Mucosa of stomach (tissue), 1 donor: ENCODE results near the gene ZNF467.

Experiments used
- H3K27me3 ChIP-seq: one replicate; pipeline ENCODE4 v1.7.0; 2013; ENCODE audit warnings: mild to moderate bottlenecking, low read length; ENCODE audit not compliant: control insufficient read depth, insufficient read depth
- H3K36me3 ChIP-seq: one replicate; pipeline ENCODE4 v1.7.0; 2013; ENCODE audit warnings: low read length; ENCODE audit not compliant: control insufficient read depth, insufficient read depth
- H3K4me1 ChIP-seq: one replicate; pipeline ENCODE4 v1.7.0; 2013; ENCODE audit warnings: mild to moderate bottlenecking, low read length; ENCODE audit not compliant: control insufficient read depth, insufficient read depth
- H3K4me3 ChIP-seq: one replicate; pipeline ENCODE4 v1.7.0; 2013; ENCODE audit warnings: low read length
- H3K9ac ChIP-seq: one replicate; pipeline ENCODE4 v1.7.0; 2013; ENCODE audit warnings: mild to moderate bottlenecking, low read length, moderate library complexity
- H3K9me3 ChIP-seq: one replicate; pipeline ENCODE4 v1.7.0; 2013; ENCODE audit warnings: mild to moderate bottlenecking, low read length, moderate library complexity; ENCODE audit not compliant: control insufficient read depth
- donor health status: Pancreatic carcinoma.

ZNF467 gene

GRCh38 chr7:149743476-149744255 lies 29.7 kb downstream of the ZNF467 start:
- Histone ChIP-seq H3K9ac (no peak overlapping the region), H3K4me3 (no peak overlapping the region), H3K4me1 (peaks cover 17% of the 10 kb centered on the region), H3K27me3 (no peaks in the 10 kb centered on the region), H3K36me3 (no peaks in the 10 kb centered on the region), H3K9me3 (no peaks in the 10 kb centered on the region)

- H3K9me3 ChIP-seq = no peaks in the 10 kb centered on the region
- peaks cover 13% of the 10 kb centered on the region for H3K4me1 ChIP-seq
- peak overlapping the region; percentile 82 for H3K9ac ChIP-seq
- H3K4me3 ChIP-seq = peak overlapping the region; percentile 7
- no peaks in the 10 kb centered on the region for H3K27me3 ChIP-seq
- no peaks in the 10 kb centered on the region for H3K36me3 ChIP-seq
These were observed 31.2 kb downstream of the ZNF467 start for GRCh38 chr7:149742075-149742701.

DNA sequence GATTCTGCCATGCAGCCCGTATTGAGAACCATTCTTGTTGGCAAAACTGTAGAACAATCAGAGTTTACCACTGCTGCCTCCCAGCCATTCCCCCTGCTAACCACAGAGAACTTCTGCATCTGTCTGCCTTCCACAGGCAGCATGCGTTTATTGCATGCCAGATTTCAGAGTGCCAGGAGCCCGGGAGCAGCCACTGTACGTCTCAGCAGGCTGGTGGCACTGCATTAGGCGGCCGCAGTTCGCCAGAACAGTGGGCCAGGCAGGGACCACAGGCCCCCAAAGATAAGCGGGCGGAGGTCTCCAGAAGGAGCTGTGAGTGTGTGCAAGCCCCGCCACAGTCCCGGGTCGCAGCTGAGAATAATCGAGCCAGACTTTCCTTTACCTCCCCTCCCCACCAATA lies 31.8 kb downstream of the ZNF467 start:
- peak overlapping the region; percentile 7 for H3K4me3 ChIP-seq
- no peaks in the 10 kb centered on the region for H3K27me3 ChIP-seq
- no peaks in the 10 kb centered on the region for H3K9me3 ChIP-seq
- no peaks in the 10 kb centered on the region for H3K36me3 ChIP-seq
- peak overlapping the region; percentile 82 for H3K9ac ChIP-seq
- peaks cover 13% of the 10 kb centered on the region for H3K4me1 ChIP-seq

DNA sequence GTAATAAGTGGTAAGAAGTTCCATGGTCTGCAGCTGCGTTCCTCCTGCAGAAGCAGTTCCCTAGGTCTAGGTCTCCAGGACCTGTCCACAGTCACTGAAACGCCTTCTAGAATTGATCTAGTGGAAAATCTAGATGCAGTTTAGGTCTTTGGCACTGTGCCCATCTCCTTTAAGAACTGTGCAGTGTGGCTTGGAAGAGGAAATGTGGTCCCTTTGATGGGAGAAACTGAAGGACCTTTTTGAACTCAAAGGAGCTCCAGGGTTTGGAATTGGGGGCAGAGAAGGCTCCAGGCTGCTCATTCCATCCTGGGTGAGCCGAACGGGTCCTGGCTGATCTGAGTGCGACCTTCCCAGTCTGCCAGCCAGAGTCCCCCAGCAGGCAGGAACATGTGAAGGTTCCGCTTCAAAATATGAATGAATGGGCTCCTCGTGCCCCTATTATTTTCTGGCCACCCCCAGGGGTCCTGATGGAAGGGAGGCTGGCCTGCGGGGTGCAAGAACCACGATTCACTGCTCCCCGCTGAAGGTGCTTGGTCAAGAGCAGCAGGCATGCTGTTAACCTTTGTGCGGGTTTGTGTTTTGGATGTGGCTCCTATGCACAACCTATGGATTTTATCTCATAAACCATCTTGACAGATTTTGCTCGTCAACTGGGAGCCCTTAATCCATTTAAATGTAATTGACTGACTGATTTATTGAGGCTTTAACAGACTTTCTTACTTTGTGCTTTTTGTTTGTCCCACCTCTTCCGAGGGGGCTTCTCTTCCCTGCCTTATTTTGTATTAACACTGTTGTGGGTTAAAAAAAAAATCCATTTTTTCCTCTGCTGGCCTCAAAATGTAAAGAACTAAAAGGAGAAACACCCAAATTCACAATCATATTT lies 36.7 kb downstream of the ZNF467 start:
- Histone ChIP-seq H3K9me3 (no peaks in the 10 kb centered on the region), H3K27me3 (no peaks in the 10 kb centered on the region), H3K9ac (no peak overlapping the region), H3K36me3 (no peaks in the 10 kb centered on the region), H3K4me3 (no peak overlapping the region), H3K4me1 (peaks cover 15% of the 10 kb centered on the region)

- Histone ChIP-seq H3K4me3 (no peak overlapping the region), H3K36me3 (no peaks in the 10 kb centered on the region), H3K9me3 (no peaks in the 10 kb centered on the region), H3K9ac (no peak overlapping the region), H3K4me1 (peaks cover 13% of the 10 kb centered on the region), H3K27me3 (no peaks in the 10 kb centered on the region)
These were observed 37.5 kb downstream of the ZNF467 start for GRCh38 chr7:149735779-149736477.

DNA sequence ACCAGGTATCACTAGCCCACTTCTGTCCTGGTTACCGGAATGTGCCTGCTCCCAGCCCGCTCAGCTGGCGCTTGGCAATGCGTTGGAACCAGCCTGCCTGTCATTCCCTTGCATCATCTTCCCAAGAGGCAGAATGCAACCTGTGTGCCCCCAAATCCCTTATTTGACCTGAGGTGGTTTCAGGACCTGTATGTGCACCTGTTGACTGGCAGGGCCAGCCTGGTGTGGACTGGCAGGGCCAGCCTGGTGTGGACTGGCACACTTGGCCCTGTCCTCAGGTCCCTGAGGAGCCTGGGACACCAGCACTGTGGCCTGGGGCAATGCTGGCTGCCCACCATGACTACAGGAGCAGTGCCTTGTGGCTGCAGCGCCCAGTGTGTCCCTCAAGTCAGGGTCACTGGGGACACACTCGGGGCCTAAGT lies 38.2 kb downstream of the ZNF467 start:
- Histone ChIP-seq H3K9me3 (no peaks in the 10 kb centered on the region), H3K36me3 (no peaks in the 10 kb centered on the region), H3K4me3 (no peak overlapping the region), H3K4me1 (peaks cover 13% of the 10 kb centered on the region), H3K9ac (no peak overlapping the region), H3K27me3 (no peaks in the 10 kb centered on the region)

GRCh38 chr7:149734791-149735075 lies 38.7 kb downstream of the ZNF467 start:
- Histone ChIP-seq H3K36me3 (no peaks in the 10 kb centered on the region), H3K9ac (no peak overlapping the region), H3K27me3 (no peaks in the 10 kb centered on the region), H3K4me1 (peaks cover 13% of the 10 kb centered on the region), H3K4me3 (no peak overlapping the region), H3K9me3 (no peaks in the 10 kb centered on the region)

GRCh38 chr7:149733924-149734790 lies 39.2 kb downstream of the ZNF467 start:
- Histone ChIP-seq H3K27me3 (no peaks in the 10 kb centered on the region), H3K36me3 (no peaks in the 10 kb centered on the region), H3K4me3 (no peak overlapping the region)

GRCh38 chr7:149733131-149733923 lies 40.1 kb downstream of the ZNF467 start:
- peaks cover 13% of the 10 kb centered on the region for H3K4me1 ChIP-seq
- no peaks in the 10 kb centered on the region for H3K27me3 ChIP-seq
- H3K4me3 ChIP-seq = no peak overlapping the region
- H3K9ac ChIP-seq = no peak overlapping the region
- H3K9me3 ChIP-seq = no peaks in the 10 kb centered on the region
- H3K36me3 ChIP-seq = no peaks in the 10 kb centered on the region

More at GRCh38 chr7:149733924-149734790, 39.2 kb downstream of the ZNF467 start:
- Histone ChIP-seq H3K9me3 (no peaks in the 10 kb centered on the region), H3K4me1 (peaks cover 13% of the 10 kb centered on the region), H3K9ac (no peak overlapping the region)

DNA sequence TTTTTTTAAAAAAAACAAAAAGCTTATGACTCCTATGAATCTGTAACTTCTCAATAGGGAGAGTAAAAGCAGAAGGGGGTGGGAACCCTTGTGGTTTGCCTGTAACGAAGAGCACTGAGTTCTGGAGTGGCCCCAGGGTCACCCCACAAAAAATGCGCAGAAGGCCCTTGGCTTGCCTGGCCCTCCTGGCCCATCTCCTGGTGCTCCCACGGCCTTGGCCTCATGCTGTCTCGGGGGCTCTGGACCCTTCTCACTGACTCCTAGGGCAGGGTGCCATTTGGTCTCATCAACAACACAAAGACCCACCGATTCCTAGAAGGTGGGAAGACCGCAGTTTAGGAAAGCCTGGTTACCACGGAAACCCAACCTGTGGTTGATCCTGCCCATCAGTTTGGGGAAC lies 40.8 kb downstream of the ZNF467 start:
- H3K27me3 ChIP-seq = no peaks in the 10 kb centered on the region
- no peak overlapping the region for H3K4me3 ChIP-seq
- no peaks in the 10 kb centered on the region for H3K9me3 ChIP-seq
- no peaks in the 10 kb centered on the region for H3K36me3 ChIP-seq
- H3K4me1 ChIP-seq = peaks cover 13% of the 10 kb centered on the region
- no peak overlapping the region for H3K9ac ChIP-seq
